ENCODE results near the gene PUM2. TPM values are rescaled to one million over a fixed set of nuclear protein-coding genes. Genes with fewer than 3 reads are reported as not detected.

PUM2 gene
- total RNA-seq, 1 experiment from 2014 or later, result 104 TPM

GRCh38 chr2:20302019-20302418 is 48.6 kb downstream of the PUM2 start:
- POLR2A ChIA-PET, result no interaction called here
- no peak overlapping the region for H3K27ac Mint-ChIP-seq
- no peak for ATAC-seq
- H3K4me3 Mint-ChIP-seq, result no peak overlapping the region
- TF ChIP-seq, protein P1, sequence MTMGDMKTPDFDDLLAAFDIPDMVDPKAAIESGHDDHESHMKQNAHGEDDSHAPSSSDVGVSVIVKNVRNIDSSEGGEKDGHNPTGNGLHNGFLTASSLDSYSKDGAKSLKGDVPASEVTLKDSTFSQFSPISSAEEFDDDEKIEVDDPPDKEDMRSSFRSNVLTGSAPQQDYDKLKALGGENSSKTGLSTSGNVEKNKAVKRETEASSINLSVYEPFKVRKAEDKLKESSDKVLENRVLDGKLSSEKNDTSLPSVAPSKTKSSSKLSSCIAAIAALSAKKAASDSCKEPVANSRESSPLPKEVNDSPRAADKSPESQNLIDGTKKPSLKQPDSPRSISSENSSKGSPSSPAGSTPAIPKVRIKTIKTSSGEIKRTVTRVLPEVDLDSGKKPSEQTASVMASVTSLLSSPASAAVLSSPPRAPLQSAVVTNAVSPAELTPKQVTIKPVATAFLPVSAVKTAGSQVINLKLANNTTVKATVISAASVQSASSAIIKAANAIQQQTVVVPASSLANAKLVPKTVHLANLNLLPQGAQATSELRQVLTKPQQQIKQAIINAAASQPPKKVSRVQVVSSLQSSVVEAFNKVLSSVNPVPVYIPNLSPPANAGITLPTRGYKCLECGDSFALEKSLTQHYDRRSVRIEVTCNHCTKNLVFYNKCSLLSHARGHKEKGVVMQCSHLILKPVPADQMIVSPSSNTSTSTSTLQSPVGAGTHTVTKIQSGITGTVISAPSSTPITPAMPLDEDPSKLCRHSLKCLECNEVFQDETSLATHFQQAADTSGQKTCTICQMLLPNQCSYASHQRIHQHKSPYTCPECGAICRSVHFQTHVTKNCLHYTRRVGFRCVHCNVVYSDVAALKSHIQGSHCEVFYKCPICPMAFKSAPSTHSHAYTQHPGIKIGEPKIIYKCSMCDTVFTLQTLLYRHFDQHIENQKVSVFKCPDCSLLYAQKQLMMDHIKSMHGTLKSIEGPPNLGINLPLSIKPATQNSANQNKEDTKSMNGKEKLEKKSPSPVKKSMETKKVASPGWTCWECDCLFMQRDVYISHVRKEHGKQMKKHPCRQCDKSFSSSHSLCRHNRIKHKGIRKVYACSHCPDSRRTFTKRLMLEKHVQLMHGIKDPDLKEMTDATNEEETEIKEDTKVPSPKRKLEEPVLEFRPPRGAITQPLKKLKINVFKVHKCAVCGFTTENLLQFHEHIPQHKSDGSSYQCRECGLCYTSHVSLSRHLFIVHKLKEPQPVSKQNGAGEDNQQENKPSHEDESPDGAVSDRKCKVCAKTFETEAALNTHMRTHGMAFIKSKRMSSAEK (CRISPR knock-in tag; IDR thresholded peaks at IDR 0.05; ENCODE audit: borderline replicate concordance), result no peak
- TF ChIP-seq, protein P2, sequence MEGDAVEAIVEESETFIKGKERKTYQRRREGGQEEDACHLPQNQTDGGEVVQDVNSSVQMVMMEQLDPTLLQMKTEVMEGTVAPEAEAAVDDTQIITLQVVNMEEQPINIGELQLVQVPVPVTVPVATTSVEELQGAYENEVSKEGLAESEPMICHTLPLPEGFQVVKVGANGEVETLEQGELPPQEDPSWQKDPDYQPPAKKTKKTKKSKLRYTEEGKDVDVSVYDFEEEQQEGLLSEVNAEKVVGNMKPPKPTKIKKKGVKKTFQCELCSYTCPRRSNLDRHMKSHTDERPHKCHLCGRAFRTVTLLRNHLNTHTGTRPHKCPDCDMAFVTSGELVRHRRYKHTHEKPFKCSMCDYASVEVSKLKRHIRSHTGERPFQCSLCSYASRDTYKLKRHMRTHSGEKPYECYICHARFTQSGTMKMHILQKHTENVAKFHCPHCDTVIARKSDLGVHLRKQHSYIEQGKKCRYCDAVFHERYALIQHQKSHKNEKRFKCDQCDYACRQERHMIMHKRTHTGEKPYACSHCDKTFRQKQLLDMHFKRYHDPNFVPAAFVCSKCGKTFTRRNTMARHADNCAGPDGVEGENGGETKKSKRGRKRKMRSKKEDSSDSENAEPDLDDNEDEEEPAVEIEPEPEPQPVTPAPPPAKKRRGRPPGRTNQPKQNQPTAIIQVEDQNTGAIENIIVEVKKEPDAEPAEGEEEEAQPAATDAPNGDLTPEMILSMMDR (IDR thresholded peaks at IDR 0.05), result no peak
- TF ChIP-seq PRRX2 (CRISPR knock-in tag; IDR thresholded peaks at IDR 0.05) (no peak), NFYB (CRISPR knock-in tag; conservative IDR thresholded peaks at IDR 0.05; ENCODE audit: low read depth) (no peak), HMGA2 (CRISPR knock-in tag; IDR thresholded peaks at IDR 0.05) (no peak), FOXJ3 (CRISPR knock-in tag; IDR thresholded peaks at IDR 0.05; ENCODE audit: borderline replicate concordance) (no peak), CREB1 (CRISPR knock-in tag; IDR thresholded peaks at IDR 0.05) (no peak), FOXK1 (CRISPR knock-in tag; IDR thresholded peaks at IDR 0.05) (no peak), JUN (CRISPR knock-in tag; IDR thresholded peaks at IDR 0.05) (no peak), CREM (CRISPR knock-in tag; IDR thresholded peaks at IDR 0.05) (no peak), E2F1 (CRISPR knock-in tag; IDR thresholded peaks at IDR 0.05) (no peak), ZNF416 (CRISPR knock-in tag; IDR thresholded peaks at IDR 0.05) (no peak), GRHL2 (CRISPR knock-in tag; IDR thresholded peaks at IDR 0.05; ENCODE audit: insufficient replicate concordance, severe bottlenecking) (no peak), GABPB1 (CRISPR knock-in tag; IDR thresholded peaks at IDR 0.05) (no peak), ZNF396 (CRISPR knock-in tag; IDR thresholded peaks at IDR 0.05; ENCODE audit: borderline replicate concordance) (no peak)
- TF ChIP-seq, protein P3, sequence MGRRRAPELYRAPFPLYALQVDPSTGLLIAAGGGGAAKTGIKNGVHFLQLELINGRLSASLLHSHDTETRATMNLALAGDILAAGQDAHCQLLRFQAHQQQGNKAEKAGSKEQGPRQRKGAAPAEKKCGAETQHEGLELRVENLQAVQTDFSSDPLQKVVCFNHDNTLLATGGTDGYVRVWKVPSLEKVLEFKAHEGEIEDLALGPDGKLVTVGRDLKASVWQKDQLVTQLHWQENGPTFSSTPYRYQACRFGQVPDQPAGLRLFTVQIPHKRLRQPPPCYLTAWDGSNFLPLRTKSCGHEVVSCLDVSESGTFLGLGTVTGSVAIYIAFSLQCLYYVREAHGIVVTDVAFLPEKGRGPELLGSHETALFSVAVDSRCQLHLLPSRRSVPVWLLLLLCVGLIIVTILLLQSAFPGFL (CRISPR knock-in tag; IDR thresholded peaks at IDR 0.05; ENCODE audit: borderline replicate concordance), result no peak
- TF ChIP-seq, protein P4, sequence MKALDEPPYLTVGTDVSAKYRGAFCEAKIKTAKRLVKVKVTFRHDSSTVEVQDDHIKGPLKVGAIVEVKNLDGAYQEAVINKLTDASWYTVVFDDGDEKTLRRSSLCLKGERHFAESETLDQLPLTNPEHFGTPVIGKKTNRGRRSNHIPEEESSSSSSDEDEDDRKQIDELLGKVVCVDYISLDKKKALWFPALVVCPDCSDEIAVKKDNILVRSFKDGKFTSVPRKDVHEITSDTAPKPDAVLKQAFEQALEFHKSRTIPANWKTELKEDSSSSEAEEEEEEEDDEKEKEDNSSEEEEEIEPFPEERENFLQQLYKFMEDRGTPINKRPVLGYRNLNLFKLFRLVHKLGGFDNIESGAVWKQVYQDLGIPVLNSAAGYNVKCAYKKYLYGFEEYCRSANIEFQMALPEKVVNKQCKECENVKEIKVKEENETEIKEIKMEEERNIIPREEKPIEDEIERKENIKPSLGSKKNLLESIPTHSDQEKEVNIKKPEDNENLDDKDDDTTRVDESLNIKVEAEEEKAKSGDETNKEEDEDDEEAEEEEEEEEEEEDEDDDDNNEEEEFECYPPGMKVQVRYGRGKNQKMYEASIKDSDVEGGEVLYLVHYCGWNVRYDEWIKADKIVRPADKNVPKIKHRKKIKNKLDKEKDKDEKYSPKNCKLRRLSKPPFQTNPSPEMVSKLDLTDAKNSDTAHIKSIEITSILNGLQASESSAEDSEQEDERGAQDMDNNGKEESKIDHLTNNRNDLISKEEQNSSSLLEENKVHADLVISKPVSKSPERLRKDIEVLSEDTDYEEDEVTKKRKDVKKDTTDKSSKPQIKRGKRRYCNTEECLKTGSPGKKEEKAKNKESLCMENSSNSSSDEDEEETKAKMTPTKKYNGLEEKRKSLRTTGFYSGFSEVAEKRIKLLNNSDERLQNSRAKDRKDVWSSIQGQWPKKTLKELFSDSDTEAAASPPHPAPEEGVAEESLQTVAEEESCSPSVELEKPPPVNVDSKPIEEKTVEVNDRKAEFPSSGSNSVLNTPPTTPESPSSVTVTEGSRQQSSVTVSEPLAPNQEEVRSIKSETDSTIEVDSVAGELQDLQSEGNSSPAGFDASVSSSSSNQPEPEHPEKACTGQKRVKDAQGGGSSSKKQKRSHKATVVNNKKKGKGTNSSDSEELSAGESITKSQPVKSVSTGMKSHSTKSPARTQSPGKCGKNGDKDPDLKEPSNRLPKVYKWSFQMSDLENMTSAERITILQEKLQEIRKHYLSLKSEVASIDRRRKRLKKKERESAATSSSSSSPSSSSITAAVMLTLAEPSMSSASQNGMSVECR (CRISPR knock-in tag; IDR thresholded peaks at IDR 0.05; ENCODE audit: borderline replicate concordance), result no peak
- TF ChIP-seq, protein P5, sequence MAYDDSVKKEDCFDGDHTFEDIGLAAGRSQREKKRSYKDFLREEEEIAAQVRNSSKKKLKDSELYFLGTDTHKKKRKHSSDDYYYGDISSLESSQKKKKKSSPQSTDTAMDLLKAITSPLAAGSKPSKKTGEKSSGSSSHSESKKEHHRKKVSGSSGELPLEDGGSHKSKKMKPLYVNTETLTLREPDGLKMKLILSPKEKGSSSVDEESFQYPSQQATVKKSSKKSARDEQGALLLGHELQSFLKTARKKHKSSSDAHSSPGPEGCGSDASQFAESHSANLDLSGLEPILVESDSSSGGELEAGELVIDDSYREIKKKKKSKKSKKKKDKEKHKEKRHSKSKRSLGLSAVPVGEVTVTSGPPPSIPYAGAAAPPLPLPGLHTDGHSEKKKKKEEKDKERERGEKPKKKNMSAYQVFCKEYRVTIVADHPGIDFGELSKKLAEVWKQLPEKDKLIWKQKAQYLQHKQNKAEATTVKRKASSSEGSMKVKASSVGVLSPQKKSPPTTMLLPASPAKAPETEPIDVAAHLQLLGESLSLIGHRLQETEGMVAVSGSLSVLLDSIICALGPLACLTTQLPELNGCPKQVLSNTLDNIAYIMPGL (CRISPR knock-in tag; IDR thresholded peaks at IDR 0.05), result no peak
- H3K27me3 Mint-ChIP-seq (ENCODE audit: low read depth), result no peaks in the 10 kb centered on the region
- CTCF ChIA-PET, result interaction anchor here (1.9 kb wide), 1 partner anchor 24 kb away, joined by 10 read pairs; no protein-coding TSS in a partner anchor
- H3K36me3 Mint-ChIP-seq, result peaks cover 45% of the 10 kb centered on the region
- H3K4me1 Mint-ChIP-seq, result peaks cover 7% of the 10 kb centered on the region; the same call in 1 of the 2 replicates
- peaks cover 4% of the 10 kb centered on the region; the same call in 1 of the 2 replicates for H3K9me3 Mint-ChIP-seq
- DNase-seq (ENCODE audit: low spot score), result no peak
